Measurements from ENCODE around the gene AR. TPM values are rescaled to one million over a fixed set of nuclear protein-coding genes. Genes with fewer than 3 reads are reported as not detected.
"Not testable (repeated sequence)": the region's sequence is repeated elsewhere in the genome, so short reads cannot be mapped to it uniquely, and the experiment has no call there.

AR gene
- total and polyA plus RNA-seq, 9 donors, result 7.5 to 40.4 (median 27.1) TPM

- no peak overlapping the region for H3K4me3 ChIP-seq
- WGBS, 3 donors, result 73 to 92% (median 85%) methylated on average over 2 of the region's 2 CpGs
- TF ChIP-seq POLR2A (IDR thresholded peaks at IDR 0.05) (no peak), EP300 (IDR thresholded peaks at IDR 0.05) (no peak)
- TF ChIP-seq, protein P1, sequence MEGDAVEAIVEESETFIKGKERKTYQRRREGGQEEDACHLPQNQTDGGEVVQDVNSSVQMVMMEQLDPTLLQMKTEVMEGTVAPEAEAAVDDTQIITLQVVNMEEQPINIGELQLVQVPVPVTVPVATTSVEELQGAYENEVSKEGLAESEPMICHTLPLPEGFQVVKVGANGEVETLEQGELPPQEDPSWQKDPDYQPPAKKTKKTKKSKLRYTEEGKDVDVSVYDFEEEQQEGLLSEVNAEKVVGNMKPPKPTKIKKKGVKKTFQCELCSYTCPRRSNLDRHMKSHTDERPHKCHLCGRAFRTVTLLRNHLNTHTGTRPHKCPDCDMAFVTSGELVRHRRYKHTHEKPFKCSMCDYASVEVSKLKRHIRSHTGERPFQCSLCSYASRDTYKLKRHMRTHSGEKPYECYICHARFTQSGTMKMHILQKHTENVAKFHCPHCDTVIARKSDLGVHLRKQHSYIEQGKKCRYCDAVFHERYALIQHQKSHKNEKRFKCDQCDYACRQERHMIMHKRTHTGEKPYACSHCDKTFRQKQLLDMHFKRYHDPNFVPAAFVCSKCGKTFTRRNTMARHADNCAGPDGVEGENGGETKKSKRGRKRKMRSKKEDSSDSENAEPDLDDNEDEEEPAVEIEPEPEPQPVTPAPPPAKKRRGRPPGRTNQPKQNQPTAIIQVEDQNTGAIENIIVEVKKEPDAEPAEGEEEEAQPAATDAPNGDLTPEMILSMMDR (IDR thresholded peaks at IDR 0.05), result no peak
- H3K27me3 ChIP-seq, result no peaks in the 10 kb centered on the region
- H3K4me1 ChIP-seq (ENCODE audit: insufficient read depth), result no peaks in the 10 kb centered on the region
- H3K27ac ChIP-seq, result no peak overlapping the region
- no peak for DNase-seq
- H3K36me3 ChIP-seq, result no peaks in the 10 kb centered on the region
- no peaks in the 10 kb centered on the region for H3K9me3 ChIP-seq
- intact Hi-C loops (cut with DNase I), result no loop called here
Observed at GRCh38 chrX:67622053-67622585, 78.3 kb downstream of the AR start.

DNA sequence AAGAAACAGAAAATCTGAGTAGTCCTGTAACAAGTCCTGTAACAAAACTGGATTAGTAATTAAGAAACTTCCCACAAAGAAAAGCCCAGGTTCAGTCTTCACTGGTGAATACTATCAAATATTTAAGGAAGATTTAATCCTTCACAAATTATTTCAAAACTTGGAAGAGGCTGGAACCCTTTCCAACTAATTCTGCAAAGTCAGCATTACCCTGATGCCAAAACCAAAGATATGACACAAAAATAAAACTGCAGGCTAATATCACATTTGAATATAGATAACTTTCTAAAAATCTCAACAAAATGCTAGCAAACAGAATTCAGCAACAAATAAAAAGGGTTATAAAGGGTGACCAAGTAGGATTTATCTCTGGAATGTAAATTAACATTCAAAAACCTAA is 80.5 kb downstream of the AR start:
- no peak for DNase-seq
- Histone ChIP-seq H3K36me3 (no peaks in the 10 kb centered on the region), H3K4me3 (no peak overlapping the region), H3K27me3 (no peaks in the 10 kb centered on the region), H3K9me3 (no peaks in the 10 kb centered on the region), H3K4me1 (ENCODE audit: insufficient read depth) (no peaks in the 10 kb centered on the region), H3K27ac (no peak overlapping the region)
- TF ChIP-seq EP300 (IDR thresholded peaks at IDR 0.05), result no peak
- TF ChIP-seq, protein P1 (IDR thresholded peaks at IDR 0.05), result no peak
- no peak for TF ChIP-seq POLR2A (IDR thresholded peaks at IDR 0.05)
- intact Hi-C loops (cut with DNase I), result no loop called here

DNA sequence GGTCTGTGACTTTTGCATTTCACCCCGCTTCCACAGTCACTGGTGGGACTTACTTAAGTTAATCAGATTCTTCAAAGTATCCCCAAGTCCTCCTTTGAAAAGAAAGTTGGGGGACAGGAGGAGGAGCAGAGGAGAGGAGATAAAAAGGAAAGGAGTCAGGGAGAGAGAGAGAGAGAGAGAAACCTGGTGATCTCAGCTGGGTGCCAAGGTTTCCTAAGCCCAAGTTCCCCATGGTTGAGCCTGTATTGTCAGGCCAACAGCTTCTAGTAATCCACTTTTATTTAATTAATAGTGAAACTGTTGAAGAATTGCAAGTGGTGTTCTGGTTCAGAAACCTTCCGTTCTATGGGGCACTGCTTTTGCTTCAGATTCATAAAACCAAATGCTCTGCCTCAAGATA is 91.6 kb downstream of the AR start:
- Histone ChIP-seq H3K36me3 (no peaks in the 10 kb centered on the region), H3K4me3 (no peak overlapping the region), H3K27me3 (no peaks in the 10 kb centered on the region), H3K9me3 (no peaks in the 10 kb centered on the region), H3K27ac (no peak overlapping the region), H3K4me1 (ENCODE audit: insufficient read depth) (no peaks in the 10 kb centered on the region)
- WGBS, 3 donors, result 52 to 63% (median 60%) methylated on average over 2 of the region's 2 CpGs
- no peak for DNase-seq
- TF ChIP-seq EP300 (IDR thresholded peaks at IDR 0.05), result no peak
- no peak for TF ChIP-seq POLR2A (IDR thresholded peaks at IDR 0.05)
- TF ChIP-seq, protein P1 (IDR thresholded peaks at IDR 0.05), result no peak
- intact Hi-C loops (cut with DNase I), result no loop called here

- H3K4me3 ChIP-seq, result no peak overlapping the region
- no peaks in the 10 kb centered on the region for H3K27me3 ChIP-seq
- DNase-seq, result no peak
- H3K27ac ChIP-seq, result no peak overlapping the region
- H3K9me3 ChIP-seq, result no peaks in the 10 kb centered on the region
- no peaks in the 10 kb centered on the region for H3K36me3 ChIP-seq
- H3K4me1 ChIP-seq (ENCODE audit: insufficient read depth), result no peaks in the 10 kb centered on the region
- intact Hi-C loops (cut with DNase I), result no loop called here
- TF ChIP-seq EP300 (IDR thresholded peaks at IDR 0.05), result no peak
- TF ChIP-seq POLR2A (IDR thresholded peaks at IDR 0.05), result no peak
- TF ChIP-seq, protein P1 (IDR thresholded peaks at IDR 0.05), result no peak
Observed at GRCh38 chrX:67636532-67636931, 92.7 kb downstream of the AR start.

- H3K27me3 ChIP-seq; intact Hi-C loops (cut with DNase I); H3K4me3 ChIP-seq; H3K9me3 ChIP-seq; DNase-seq; H3K36me3 ChIP-seq; H3K27ac ChIP-seq; H3K4me1 ChIP-seq (ENCODE audit: insufficient read depth): not testable (repeated sequence)
- WGBS, 3 donors, result 89 to 92% (median 90%) methylated on average over 3 of the region's 3 CpGs
Observed at GRCh38 chrX:67637293-67637692, 93.5 kb downstream of the AR start.

Measured in ovary (tissue), 9 donors.